Mucosa of stomach (tissue), 1 donor: ENCODE data around the gene LYST.

ENCODE experiments used
- H3K27me3 ChIP-seq: one replicate; pipeline ENCODE4 v1.7.0; 2013; ENCODE audit warnings: mild to moderate bottlenecking, low read length; ENCODE audit not compliant: control insufficient read depth, insufficient read depth
- H3K36me3 ChIP-seq: one replicate; pipeline ENCODE4 v1.7.0; 2013; ENCODE audit warnings: low read length; ENCODE audit not compliant: control insufficient read depth, insufficient read depth
- H3K4me1 ChIP-seq: one replicate; pipeline ENCODE4 v1.7.0; 2013; ENCODE audit warnings: mild to moderate bottlenecking, low read length; ENCODE audit not compliant: control insufficient read depth, insufficient read depth
- H3K4me3 ChIP-seq: one replicate; pipeline ENCODE4 v1.7.0; 2013; ENCODE audit warnings: low read length
- H3K9ac ChIP-seq: one replicate; pipeline ENCODE4 v1.7.0; 2013; ENCODE audit warnings: mild to moderate bottlenecking, low read length, moderate library complexity
- H3K9me3 ChIP-seq: one replicate; pipeline ENCODE4 v1.7.0; 2013; ENCODE audit warnings: mild to moderate bottlenecking, low read length, moderate library complexity; ENCODE audit not compliant: control insufficient read depth
- donor health status: Pancreatic carcinoma.

Gene LYST

DNA sequence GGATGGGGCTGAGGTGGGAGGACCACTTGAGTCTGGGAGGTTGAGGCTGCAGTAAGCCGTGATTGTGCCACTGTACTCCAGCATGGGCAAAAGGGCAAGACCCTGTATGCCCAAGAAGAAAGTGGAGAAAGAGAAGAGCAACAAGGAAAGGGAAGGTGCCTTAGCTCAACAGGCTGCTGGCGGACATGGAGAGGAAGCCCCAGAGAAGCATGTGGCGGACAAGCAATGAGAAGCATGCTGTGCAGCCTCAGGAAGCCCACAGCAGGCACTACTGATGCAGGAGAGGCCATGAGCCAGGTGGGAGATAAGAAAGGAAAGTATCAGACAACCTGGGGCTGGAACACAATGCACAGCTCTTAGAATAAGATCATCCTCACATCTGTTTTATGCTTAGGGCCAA lies 184.5 kb downstream of the LYST start:
- Histone ChIP-seq H3K9me3 (no peaks in the 10 kb centered on the region), H3K27me3 (no peaks in the 10 kb centered on the region), H3K4me3 (no peak overlapping the region), H3K9ac (no peak overlapping the region), H3K4me1 (no peaks in the 10 kb centered on the region), H3K36me3 (no peaks in the 10 kb centered on the region)

- Histone ChIP-seq H3K9ac (no peak overlapping the region), H3K36me3 (peaks cover 12% of the 10 kb centered on the region), H3K4me3 (no peak overlapping the region), H3K9me3 (no peaks in the 10 kb centered on the region), H3K27me3 (no peaks in the 10 kb centered on the region), H3K4me1 (no peaks in the 10 kb centered on the region)
Observed at GRCh38 chr1:235679644-235680043, 187.1 kb downstream of the LYST start.

DNA sequence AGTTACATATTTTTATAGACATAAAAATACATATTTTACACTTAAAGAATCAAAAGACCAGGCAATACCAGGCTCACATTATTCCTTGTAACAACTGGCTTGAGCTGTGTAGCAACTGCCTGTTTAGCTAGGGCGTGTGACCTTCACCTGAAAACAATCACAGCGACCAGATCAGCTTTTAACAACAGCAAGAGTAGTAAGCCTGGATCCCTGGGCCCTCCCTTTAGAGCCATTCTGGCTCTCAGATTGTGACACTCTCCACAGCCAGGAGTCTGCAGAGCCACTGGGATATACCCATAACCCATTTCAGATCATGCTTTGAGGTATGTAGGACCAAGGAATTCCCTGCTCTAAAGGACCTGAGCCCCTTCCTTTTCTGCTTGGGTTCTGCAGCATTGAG lies 187.7 kb downstream of the LYST start:
- H3K36me3 ChIP-seq, result peaks cover 12% of the 10 kb centered on the region
- no peaks in the 10 kb centered on the region for H3K9me3 ChIP-seq
- no peaks in the 10 kb centered on the region for H3K4me1 ChIP-seq
- H3K27me3 ChIP-seq, result no peaks in the 10 kb centered on the region
- no peak overlapping the region for H3K4me3 ChIP-seq
- no peak overlapping the region for H3K9ac ChIP-seq

- Histone ChIP-seq H3K9me3 (peaks cover 3% of the 10 kb centered on the region), H3K36me3 (peaks cover 12% of the 10 kb centered on the region), H3K4me3 (no peak overlapping the region), H3K4me1 (no peaks in the 10 kb centered on the region), H3K9ac (no peak overlapping the region), H3K27me3 (no peaks in the 10 kb centered on the region)
Observed at GRCh38 chr1:235675152-235675890, 191.4 kb downstream of the LYST start.

- Histone ChIP-seq H3K4me3 (no peak overlapping the region), H3K4me1 (no peaks in the 10 kb centered on the region), H3K9me3 (peaks cover 10% of the 10 kb centered on the region), H3K36me3 (peaks cover 12% of the 10 kb centered on the region), H3K9ac (no peak overlapping the region), H3K27me3 (no peaks in the 10 kb centered on the region)
Observed at GRCh38 chr1:235673981-235674380, 192.7 kb downstream of the LYST start.

DNA sequence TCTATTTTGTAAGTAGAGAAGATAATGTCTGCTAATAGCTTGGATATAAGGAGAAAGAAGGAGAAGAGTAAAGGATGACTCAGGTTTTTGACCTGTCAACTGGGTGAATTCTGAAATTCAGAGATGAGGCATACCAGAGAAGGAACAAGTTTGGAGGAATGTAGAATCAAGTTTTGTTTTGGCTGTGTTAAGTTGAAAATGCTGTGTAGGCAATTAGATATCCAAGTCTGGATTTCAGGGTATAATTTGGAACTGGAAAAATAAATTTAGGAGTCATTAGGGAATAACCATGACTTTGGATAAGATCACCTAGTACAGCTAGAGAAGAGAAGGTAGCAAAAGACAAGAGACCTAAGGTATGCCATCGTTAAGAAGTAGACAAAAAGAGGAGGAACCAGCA lies 194.7 kb downstream of the LYST start:
- peaks cover 12% of the 10 kb centered on the region for H3K36me3 ChIP-seq
- H3K4me3 ChIP-seq, result no peak overlapping the region
- no peaks in the 10 kb centered on the region for H3K4me1 ChIP-seq
- H3K27me3 ChIP-seq, result no peaks in the 10 kb centered on the region
- no peak overlapping the region for H3K9ac ChIP-seq
- H3K9me3 ChIP-seq, result peaks cover 10% of the 10 kb centered on the region

GRCh38 chr1:235670157-235670776 lies 196.4 kb downstream of the LYST start:
- Histone ChIP-seq H3K36me3 (no peaks in the 10 kb centered on the region), H3K4me1 (no peaks in the 10 kb centered on the region), H3K9ac (no peak overlapping the region), H3K27me3 (no peaks in the 10 kb centered on the region), H3K4me3 (no peak overlapping the region), H3K9me3 (peaks cover 10% of the 10 kb centered on the region)

DNA sequence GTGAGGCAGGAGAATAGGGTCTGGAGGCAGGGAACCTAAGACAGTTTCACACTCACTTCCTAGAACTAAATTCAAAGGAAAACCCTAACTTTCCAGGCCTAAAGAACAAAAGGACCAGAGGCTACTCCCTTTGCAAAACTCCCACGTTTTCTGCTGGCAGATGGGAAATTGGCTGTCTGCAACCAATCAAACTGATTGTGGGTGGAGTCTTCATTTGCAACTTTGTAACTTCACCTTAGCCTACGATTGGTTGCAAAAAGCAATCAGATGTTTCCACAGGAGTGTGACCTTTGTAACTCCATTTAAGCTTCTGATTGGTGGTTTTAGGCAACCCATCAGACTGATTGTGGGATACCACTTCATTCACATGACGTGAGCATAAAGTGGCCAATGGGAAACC lies 197.4 kb downstream of the LYST start:
- Histone ChIP-seq H3K9ac (no peak overlapping the region), H3K36me3 (no peaks in the 10 kb centered on the region), H3K4me1 (no peaks in the 10 kb centered on the region), H3K27me3 (no peaks in the 10 kb centered on the region), H3K9me3 (peaks cover 10% of the 10 kb centered on the region), H3K4me3 (no peak overlapping the region)

DNA sequence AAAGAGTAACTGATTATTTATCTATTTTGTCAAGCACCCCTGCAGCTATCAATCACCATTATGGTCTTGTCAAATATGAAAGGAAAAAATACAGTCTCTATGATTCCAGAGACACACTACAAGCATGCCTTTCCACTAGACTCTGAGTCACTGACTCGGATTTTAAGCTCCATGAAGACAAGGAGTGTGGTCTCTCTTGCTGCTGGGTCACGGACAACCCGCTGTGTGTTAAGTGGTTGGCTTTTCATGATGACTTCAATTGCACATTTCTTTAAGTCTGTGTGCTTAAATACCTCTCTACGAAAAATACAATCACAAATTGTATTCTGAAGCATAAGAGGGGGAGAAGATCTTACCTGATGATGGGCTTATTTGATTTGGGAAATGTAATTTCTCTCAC lies 203.1 kb downstream of the LYST start:
- no peak overlapping the region for H3K4me3 ChIP-seq
- H3K27me3 ChIP-seq, result no peaks in the 10 kb centered on the region
- H3K36me3 ChIP-seq, result peaks cover 3% of the 10 kb centered on the region
- no peaks in the 10 kb centered on the region for H3K4me1 ChIP-seq
- no peak overlapping the region for H3K9ac ChIP-seq
- no peaks in the 10 kb centered on the region for H3K9me3 ChIP-seq

- Histone ChIP-seq H3K36me3 (peaks cover 3% of the 10 kb centered on the region), H3K27me3 (no peaks in the 10 kb centered on the region), H3K4me1 (no peaks in the 10 kb centered on the region), H3K4me3 (no peak overlapping the region), H3K9ac (no peak overlapping the region), H3K9me3 (no peaks in the 10 kb centered on the region)
Observed at GRCh38 chr1:235661568-235661967, 205.1 kb downstream of the LYST start.

DNA sequence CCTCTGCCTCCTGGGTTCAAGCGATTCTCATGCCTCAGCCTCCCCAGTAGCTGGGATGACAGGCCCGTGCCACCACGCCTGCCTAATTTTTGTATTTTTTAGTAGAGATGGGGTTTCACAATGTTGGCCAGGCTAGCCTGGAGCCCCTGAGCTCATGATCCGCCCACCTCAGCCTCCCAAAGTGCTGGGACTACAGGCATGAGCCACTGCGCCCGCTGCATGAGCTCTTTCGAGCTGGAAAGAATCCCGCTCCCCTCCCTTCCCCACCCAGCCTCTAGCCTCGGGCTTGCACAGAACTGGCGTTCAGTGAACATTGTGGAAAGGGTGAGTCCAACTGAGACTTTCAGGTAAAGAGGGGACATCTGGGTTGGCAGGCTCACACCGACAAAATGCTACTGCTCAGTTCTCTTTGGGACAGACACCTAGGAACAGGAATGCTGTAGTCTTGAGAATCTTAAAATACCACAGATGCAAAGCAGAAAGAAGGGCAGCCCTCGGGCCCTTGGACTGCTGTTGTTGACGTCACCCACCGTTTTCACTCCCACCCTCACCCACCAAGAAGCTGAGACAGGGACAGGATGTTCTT lies 207.4 kb downstream of the LYST start:
- Histone ChIP-seq H3K27me3 (no peaks in the 10 kb centered on the region), H3K9me3 (no peaks in the 10 kb centered on the region), H3K4me1 (no peaks in the 10 kb centered on the region), H3K9ac (no peak overlapping the region), H3K36me3 (peaks cover 3% of the 10 kb centered on the region), H3K4me3 (no peak overlapping the region)

- H3K4me1 ChIP-seq, result no peaks in the 10 kb centered on the region
- no peaks in the 10 kb centered on the region for H3K9me3 ChIP-seq
- no peaks in the 10 kb centered on the region for H3K36me3 ChIP-seq
- peaks cover 3% of the 10 kb centered on the region for H3K27me3 ChIP-seq
- no peak overlapping the region for H3K9ac ChIP-seq
- H3K4me3 ChIP-seq, result no peak overlapping the region
Observed at GRCh38 chr1:235657747-235658526, 208.8 kb downstream of the LYST start.
